Coronary artery (tissue), 2 donors: ENCODE data around the gene FAM98B.

Experiments used
- DNase-seq: peaks from one replicate; pipeline ENCODE4 v3.0.0-alpha.2; 2017; ENCODE audit warnings: low spot score
- H3K27ac ChIP-seq, 2 donors: fragments of 200-600 bp; sonication (generic); one replicate each; pipeline ENCODE4 v1.5.1; 2016 to 2019
- H3K4me3 ChIP-seq: fragments of 200-600 bp; sonication (generic); 2 replicates; pipeline ENCODE4 v1.5.1; 2016; ENCODE audit warnings: mild to moderate bottlenecking, moderate library complexity
- TF ChIP-seq, protein P1 (sequence below): fragments of 200-600 bp; sonication (generic); IDR thresholded peaks from one replicate; pipeline ENCODE4 v1.5.1; 2019; ENCODE audit warnings: antibody characterized with exemption

The FAM98B gene

DNA sequence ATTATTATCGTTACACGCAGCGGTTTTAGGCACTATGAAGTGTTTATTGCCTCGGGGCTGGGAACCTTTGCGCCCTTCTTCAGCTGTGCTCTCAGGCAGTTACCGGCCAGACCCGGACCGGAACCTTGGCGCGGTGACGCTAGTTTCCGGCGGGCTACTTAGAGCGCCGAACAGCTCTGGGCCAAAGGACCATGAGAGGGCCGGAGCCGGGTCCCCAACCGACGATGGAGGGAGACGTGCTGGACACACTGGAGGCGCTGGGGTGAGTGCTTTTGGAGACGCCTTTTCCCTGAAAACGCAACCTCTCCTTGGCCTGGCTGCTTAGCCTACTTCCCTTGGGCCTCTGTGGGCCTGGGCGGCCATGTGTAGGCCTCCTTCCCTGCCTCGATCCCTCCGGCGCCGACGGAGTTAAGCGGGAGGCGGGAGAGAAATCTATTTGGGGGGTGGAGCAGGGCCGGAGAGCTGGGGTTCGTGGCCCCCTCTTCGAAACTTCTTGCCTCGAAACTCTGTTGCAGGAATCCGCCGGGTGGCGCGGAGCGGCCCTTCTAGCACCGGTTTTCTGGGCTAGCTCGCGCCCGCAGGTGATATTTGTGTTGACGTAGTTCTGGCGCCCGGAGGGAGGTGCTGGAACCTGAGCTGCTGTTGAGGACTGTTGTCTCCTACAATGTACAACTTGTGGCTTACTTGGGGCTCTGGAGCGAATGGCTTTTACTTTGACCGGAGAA lies at the start of gene FAM98B:
Gene FAM98B, plus strand, starts transcription at position 157 of the 725 bp plus-strand sequence. Its CDS starts 35 bp downstream, at position 192.
- TF ChIP-seq, protein P1, sequence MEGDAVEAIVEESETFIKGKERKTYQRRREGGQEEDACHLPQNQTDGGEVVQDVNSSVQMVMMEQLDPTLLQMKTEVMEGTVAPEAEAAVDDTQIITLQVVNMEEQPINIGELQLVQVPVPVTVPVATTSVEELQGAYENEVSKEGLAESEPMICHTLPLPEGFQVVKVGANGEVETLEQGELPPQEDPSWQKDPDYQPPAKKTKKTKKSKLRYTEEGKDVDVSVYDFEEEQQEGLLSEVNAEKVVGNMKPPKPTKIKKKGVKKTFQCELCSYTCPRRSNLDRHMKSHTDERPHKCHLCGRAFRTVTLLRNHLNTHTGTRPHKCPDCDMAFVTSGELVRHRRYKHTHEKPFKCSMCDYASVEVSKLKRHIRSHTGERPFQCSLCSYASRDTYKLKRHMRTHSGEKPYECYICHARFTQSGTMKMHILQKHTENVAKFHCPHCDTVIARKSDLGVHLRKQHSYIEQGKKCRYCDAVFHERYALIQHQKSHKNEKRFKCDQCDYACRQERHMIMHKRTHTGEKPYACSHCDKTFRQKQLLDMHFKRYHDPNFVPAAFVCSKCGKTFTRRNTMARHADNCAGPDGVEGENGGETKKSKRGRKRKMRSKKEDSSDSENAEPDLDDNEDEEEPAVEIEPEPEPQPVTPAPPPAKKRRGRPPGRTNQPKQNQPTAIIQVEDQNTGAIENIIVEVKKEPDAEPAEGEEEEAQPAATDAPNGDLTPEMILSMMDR: no peak
- Histone ChIP-seq H3K27ac (peak within 1 kb of the TSS; percentile 84 to 86), H3K4me3 (peak within 1 kb of the TSS; percentile 85)
- peak; percentile 91 for DNase-seq

DNA sequence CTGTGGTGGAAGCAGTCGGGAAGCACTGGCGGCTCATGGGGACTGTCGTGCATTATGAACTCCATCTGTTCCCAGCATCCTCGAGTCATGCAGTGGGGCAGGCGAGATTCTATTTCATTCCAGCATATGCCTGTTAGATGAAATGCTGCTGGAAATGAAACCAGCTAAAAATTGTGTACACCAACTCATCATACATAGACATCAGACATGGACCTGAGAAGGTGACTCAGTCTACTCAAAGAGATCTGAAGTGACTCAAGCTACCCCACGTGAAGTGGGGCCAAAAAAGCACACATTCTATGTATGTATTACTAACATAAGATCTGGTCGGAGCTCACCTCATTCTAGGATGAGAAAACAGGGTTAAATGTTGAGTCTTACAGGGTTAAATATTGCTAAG lies 47.5 kb upstream of the FAM98B start:
- no peak for DNase-seq

DNA sequence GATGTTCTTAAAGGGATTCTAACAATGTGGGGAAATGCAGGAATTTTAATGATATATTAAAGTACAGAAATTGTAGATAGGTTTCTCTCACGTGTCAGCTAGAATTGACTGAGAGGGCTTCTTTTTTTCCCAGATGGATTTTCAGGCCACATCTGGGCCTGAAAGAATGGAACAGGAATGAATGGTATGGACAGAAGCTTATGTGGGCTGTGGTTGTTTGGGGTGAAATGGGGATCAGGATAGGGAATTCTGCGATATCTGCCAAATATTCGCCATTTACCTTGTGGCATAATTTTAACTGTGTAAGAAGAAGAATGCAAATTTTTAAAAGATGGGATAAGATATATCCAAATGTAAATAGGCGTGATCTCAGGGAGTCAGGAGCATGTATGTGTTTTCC lies 45.4 kb upstream of the FAM98B start:
- TF ChIP-seq, protein P1: no peak
- H3K4me3 ChIP-seq: no peak overlapping the region
- no peak overlapping the region for H3K27ac ChIP-seq
- no peak for DNase-seq

More for the DNA sequence above, 47.5 kb upstream of the FAM98B start:
- H3K4me3 ChIP-seq: no peak overlapping the region
- H3K27ac ChIP-seq: no peak overlapping the region
- TF ChIP-seq, protein P1: no peak

DNA sequence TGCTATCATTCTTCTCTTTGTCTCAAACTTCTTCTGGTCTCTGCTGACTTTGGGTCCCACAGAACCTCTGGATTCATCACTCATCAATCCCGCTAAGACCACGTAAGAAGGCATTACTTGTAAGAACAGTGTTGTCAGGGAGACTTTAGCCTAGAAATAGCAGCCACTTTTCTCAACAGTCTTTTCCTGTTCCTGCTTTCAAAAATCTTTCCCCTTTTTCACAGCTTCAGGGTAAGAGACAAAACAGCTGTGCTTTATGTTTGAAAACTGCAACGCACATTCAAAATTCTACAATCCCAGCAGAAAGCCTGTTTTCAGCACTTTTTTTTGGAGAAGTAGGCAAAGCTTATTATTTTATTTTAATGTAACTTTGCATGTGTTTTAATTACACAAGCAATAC lies 42.0 kb upstream of the FAM98B start:
- DNase-seq: no peak
- no peak overlapping the region for H3K4me3 ChIP-seq
- H3K27ac ChIP-seq: peak overlapping the region in 1 of 2 donors; percentile 8
- TF ChIP-seq, protein P1: no peak

DNA sequence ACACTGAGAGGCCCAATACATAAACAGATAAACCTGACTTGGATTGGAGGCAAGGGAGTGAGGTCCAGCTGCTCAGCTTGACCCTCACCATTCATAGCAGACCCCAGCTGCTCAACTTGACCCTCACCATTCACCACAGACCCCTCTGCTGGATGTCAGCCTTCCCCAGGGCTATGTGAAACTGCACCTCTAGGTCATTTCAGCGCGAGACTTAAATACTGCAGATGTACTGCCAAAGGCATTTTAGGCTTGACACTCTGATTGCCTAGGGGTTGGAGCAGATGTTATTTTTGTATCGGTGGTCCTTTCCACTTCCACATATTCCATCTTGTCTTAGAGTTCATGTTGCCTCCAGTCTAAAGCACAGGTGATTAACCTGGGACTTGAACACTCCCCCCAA lies 41.5 kb upstream of the FAM98B start:
- H3K4me3 ChIP-seq: no peak overlapping the region
- H3K27ac ChIP-seq: peak overlapping the region in 1 of 2 donors; percentile 69
- TF ChIP-seq, protein P1: no peak
- no peak for DNase-seq

DNA sequence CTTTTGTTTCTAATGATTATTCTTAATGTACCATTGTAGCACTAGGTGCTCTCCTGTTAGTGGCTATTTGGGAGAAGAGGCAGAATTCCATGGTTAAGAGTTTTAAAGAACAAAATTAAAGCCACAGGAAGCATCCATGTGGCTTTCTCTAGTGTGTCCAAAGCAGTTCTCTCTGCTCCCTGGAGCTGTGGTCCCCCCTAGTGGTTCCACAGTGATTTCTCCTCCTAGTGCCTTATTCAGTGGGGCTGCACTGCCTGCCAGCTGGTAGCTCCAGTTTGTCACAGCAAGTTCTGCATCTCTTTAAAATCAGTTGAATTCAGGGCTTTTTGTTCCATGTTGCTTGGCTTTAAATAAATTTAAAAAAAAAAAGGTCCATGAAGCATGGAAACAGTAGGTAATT lies 39.6 kb upstream of the FAM98B start:
- TF ChIP-seq, protein P1: peak; percentile 51
- H3K4me3 ChIP-seq: no peak overlapping the region
- H3K27ac ChIP-seq: no peak overlapping the region
- DNase-seq: no peak

DNA sequence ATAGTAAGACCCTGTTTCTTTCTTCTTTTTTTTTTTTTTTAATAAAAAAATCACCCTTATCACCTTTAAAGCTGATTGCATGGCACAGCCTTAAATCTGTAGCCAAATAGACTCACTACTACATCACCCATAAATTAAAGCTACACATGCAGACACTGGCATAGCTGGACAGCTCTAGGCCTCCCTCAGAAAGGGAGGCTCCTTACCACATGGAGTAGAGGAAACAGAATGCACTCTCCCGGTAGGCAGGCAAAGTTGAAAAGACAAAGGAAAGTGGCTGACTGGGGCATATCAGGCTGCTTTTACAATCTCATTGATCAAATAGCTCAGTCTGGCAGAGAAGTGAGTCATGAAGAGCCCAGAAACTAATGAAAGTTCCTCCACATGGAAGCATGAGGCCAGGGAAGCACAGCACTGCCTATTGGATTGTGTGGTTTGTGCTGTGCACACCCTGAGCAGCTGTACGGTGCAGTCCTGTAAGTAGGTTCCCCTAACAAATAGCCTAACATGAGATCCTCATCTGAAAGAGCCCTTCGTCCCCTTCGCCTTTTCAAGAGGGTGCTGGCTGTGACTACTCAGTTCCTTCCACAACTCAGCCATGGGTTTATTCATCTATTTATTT lies 32.7 kb upstream of the FAM98B start:
- DNase-seq: no peak
- Histone ChIP-seq H3K4me3 (no peak overlapping the region), H3K27ac (no peak overlapping the region)
- TF ChIP-seq, protein P1: no peak
